Adrenal gland (tissue), 5 donors: ENCODE results near the gene BRD7.

ENCODE experiments used
- POLR2A ChIP-seq, 2 donors: fragments of 450-650 bp; IDR thresholded peaks; one replicate each; pipeline ENCODE4 v1.6.1; 2017; ENCODE audit warnings: antibody characterized with exemption in 2 of 2, mild to moderate bottlenecking in 2 of 2, moderate library complexity in 1 of 2
- TF ChIP-seq, protein P1 (sequence below), 6 experiments: fragments of 450-650 bp in 4 of 6; fragments of 200-600 bp in 2 of 6; sonication (generic) in 1 of 6; IDR thresholded peaks; 1 replicate in 5 of 6; 2 replicates in 1 of 6; pipeline versions ENCODE4 v1.5.1 to v1.8.0; 2016 to 2021; ENCODE audit warnings: antibody characterized with exemption in 6 of 6, mild to moderate bottlenecking in 2 of 6, moderate library complexity in 1 of 6
- donor health status: DM: no; HTN: no; CAD: no.

DNA sequence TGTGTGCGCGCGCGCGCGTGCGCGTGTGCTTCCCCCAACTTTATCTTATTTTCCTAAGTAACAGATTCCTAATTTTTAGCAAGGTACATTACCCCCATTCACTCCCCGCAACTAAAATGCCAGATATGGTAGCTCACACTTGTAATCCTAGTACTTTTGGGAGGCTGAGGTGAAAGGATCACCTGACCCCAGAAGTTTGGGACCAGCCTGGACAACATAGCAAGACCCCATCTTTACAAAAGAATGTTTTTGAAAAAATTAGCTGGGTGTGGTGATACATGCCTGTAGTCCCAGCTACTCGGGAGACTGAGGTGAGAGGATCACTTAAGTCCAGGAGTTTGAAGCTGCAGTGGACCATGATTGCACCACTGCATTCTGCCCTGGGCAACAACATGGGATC, 5.1 kb downstream of the BRD7 start:
- TF ChIP-seq, protein P1, sequence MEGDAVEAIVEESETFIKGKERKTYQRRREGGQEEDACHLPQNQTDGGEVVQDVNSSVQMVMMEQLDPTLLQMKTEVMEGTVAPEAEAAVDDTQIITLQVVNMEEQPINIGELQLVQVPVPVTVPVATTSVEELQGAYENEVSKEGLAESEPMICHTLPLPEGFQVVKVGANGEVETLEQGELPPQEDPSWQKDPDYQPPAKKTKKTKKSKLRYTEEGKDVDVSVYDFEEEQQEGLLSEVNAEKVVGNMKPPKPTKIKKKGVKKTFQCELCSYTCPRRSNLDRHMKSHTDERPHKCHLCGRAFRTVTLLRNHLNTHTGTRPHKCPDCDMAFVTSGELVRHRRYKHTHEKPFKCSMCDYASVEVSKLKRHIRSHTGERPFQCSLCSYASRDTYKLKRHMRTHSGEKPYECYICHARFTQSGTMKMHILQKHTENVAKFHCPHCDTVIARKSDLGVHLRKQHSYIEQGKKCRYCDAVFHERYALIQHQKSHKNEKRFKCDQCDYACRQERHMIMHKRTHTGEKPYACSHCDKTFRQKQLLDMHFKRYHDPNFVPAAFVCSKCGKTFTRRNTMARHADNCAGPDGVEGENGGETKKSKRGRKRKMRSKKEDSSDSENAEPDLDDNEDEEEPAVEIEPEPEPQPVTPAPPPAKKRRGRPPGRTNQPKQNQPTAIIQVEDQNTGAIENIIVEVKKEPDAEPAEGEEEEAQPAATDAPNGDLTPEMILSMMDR (IDR thresholded peaks at IDR 0.05): no peak
- TF ChIP-seq POLR2A (IDR thresholded peaks at IDR 0.05): no peak
